Liver (tissue), 9 donors: ENCODE results near the gene SF3B6. TPM values are rescaled to one million over a fixed set of nuclear protein-coding genes. Genes with fewer than 3 reads are reported as not detected.
A peak's percentile ranks its signal among the peaks of the same experiment; 100 is the strongest.

ENCODE experiments used
- DNase-seq: peaks from one replicate; pipeline ENCODE4 v3.0.0-alpha.2; 2017; ENCODE audit warnings: low spot score
- H3K27ac ChIP-seq, 2 donors: one replicate each; pipeline ENCODE4 v1.7.0; 2013; ENCODE audit warnings: inconsistent platforms in 2 of 2, low read length in 2 of 2, control low read depth in 1 of 2, low read depth in 1 of 2, mild to moderate bottlenecking in 1 of 2
- H3K27me3 ChIP-seq, 4 donors: one replicate each; pipeline versions ENCODE4 v1.6.1 to v1.7.0; 2013; ENCODE audit warnings: low read length in 3 of 4, inconsistent platforms in 1 of 4, mild to moderate bottlenecking in 1 of 4, moderate library complexity in 1 of 4; ENCODE audit not compliant: control insufficient read depth in 4 of 4, insufficient read depth in 4 of 4
- H3K36me3 ChIP-seq, 4 donors: one replicate each; pipeline versions ENCODE4 v1.6.1 to v1.7.0; 2013; ENCODE audit warnings: low read length in 3 of 4, mild to moderate bottlenecking in 3 of 4, low read depth in 1 of 4, moderate library complexity in 1 of 4; ENCODE audit not compliant: control insufficient read depth in 4 of 4, insufficient read depth in 3 of 4
- H3K4me1 ChIP-seq, 4 donors: one replicate each; pipeline versions ENCODE4 v1.6.1 to v1.7.0; 2013; ENCODE audit warnings: low read length in 3 of 4, mild to moderate bottlenecking in 3 of 4, moderate library complexity in 1 of 4; ENCODE audit not compliant: control insufficient read depth in 4 of 4, insufficient read depth in 4 of 4
- H3K4me3 ChIP-seq, 3 donors: one replicate each; pipeline versions ENCODE4 v1.6.1 to v1.7.0; 2013; ENCODE audit warnings: low read length in 3 of 3, control low read depth in 1 of 3, low read depth in 1 of 3, mild to moderate bottlenecking in 1 of 3
- H3K9ac ChIP-seq, 2 donors: one replicate each; pipeline ENCODE4 v1.7.0; 2013; ENCODE audit warnings: low read length in 2 of 2, mild to moderate bottlenecking in 2 of 2, moderate library complexity in 2 of 2, control low read depth in 1 of 2, low read depth in 1 of 2
- H3K9me3 ChIP-seq, 4 donors: one replicate each; pipeline versions ENCODE4 v1.6.1 to v1.7.0; 2013; ENCODE audit warnings: low read length in 3 of 4; ENCODE audit not compliant: control insufficient read depth in 4 of 4
- EGR1 ChIP-seq, 2 donors: IDR thresholded peaks; 2 replicates each; pipeline ENCODE4 v1.6.1; 2016 to 2018; ENCODE audit warnings: antibody characterized with exemption in 2 of 2, low read depth in 2 of 2
- FOXA1 ChIP-seq: IDR thresholded peaks from 2 replicates; pipeline ENCODE4 v1.6.1; 2016; ENCODE audit warnings: antibody characterized with exemption
- FOXA2 ChIP-seq: IDR thresholded peaks from 2 replicates; pipeline ENCODE4 v1.6.1; 2016; ENCODE audit warnings: antibody characterized with exemption
- GABPA ChIP-seq, 2 donors: IDR thresholded peaks in 1 of 2; conservative IDR thresholded peaks in 1 of 2; 2 replicates each; pipeline ENCODE4 v1.6.1; 2016; ENCODE audit warnings: antibody characterized with exemption in 2 of 2, mild to moderate bottlenecking in 1 of 2, moderate library complexity in 1 of 2
- HNF4A ChIP-seq, 2 donors: conservative IDR thresholded peaks; 2 replicates each; pipeline ENCODE4 v1.6.1; 2016; ENCODE audit warnings: antibody characterized with exemption in 2 of 2, mild to moderate bottlenecking in 2 of 2
- HNF4G ChIP-seq: IDR thresholded peaks from 2 replicates; pipeline ENCODE4 v1.6.1; 2016; ENCODE audit warnings: antibody characterized with exemption
- NR2F2 ChIP-seq: IDR thresholded peaks from 2 replicates; pipeline ENCODE4 v1.6.1; 2016; ENCODE audit warnings: antibody characterized with exemption
- RAD21 ChIP-seq, 2 donors: IDR thresholded peaks; 2 replicates each; pipeline ENCODE4 v1.6.1; 2016; ENCODE audit warnings: antibody characterized with exemption in 2 of 2, mild to moderate bottlenecking in 2 of 2
- REST ChIP-seq: IDR thresholded peaks from 2 replicates; pipeline ENCODE4 v1.6.1; 2016; ENCODE audit warnings: antibody characterized with exemption, mild to moderate bottlenecking
- RXRA ChIP-seq, 2 donors: IDR thresholded peaks; 2 replicates each; pipeline ENCODE4 v1.6.1; 2017 to 2018; ENCODE audit warnings: antibody characterized with exemption in 2 of 2, mild to moderate bottlenecking in 1 of 2
- SP1 ChIP-seq: IDR thresholded peaks from 2 replicates; pipeline ENCODE4 v1.6.1; 2018; ENCODE audit warnings: antibody characterized with exemption, mild to moderate bottlenecking
- TAF1 ChIP-seq: conservative IDR thresholded peaks from 2 replicates; pipeline ENCODE4 v1.6.1; 2016; ENCODE audit warnings: antibody characterized with exemption, mild to moderate bottlenecking
- ZBTB33 ChIP-seq: IDR thresholded peaks from 2 replicates; pipeline ENCODE4 v1.6.1; 2016; ENCODE audit warnings: antibody characterized with exemption
- WGBS: extraction: QIAGEN DNeasy Blood & Tissue Kit; methylation state at CpG from one replicate; pipeline ENCODE4 v1.1.7; 2013; 5-methylcytosine and 5-hydroxymethylcytosine counted together
- polyA plus RNA-seq, 2 donors: library from polyadenylated mRNA; stranded (reverse) in 1 of 2; unstranded in 1 of 2; fragments of 200-250 nt in 1 of 2; fragments of >200 nt in 1 of 2; fragmentation: Nextera tagmentation in 1 of 2; extraction: Ambion mirVana in 1 of 2; gene quantifications; one replicate each; pipeline versions ENCODE4 v1.2.1 to v1.2.3, GENCODE V29; 2013 to 2015
- total RNA-seq, 2 donors: library from RNA; depleted of rRNA; stranded (reverse); fragments of >200 nt; gene quantifications; one replicate each; pipeline ENCODE4 v1.2.3, GENCODE V29; 2014
- TF ChIP-seq, protein P1 (sequence below): IDR thresholded peaks from 2 replicates; pipeline ENCODE4 v1.6.1; 2016; ENCODE audit warnings: antibody characterized with exemption
- TF ChIP-seq, protein P2 (sequence below): fragments of 150-350 bp; IDR thresholded peaks from 2 replicates; pipeline ENCODE4 v1.5.1; 2017; ENCODE audit warnings: improper control_type of control experiment, low read depth, low read length; ENCODE audit not compliant: missing input control
- donor health status: healthy.
- donor health status: healthy.
- donor health status: healthy.
- donor health status: healthy.
- donor health status: healthy.

Gene SF3B6
- total and polyA plus RNA-seq, 4 donors: 31.0 to 104 (median 75.6) TPM

DNA sequence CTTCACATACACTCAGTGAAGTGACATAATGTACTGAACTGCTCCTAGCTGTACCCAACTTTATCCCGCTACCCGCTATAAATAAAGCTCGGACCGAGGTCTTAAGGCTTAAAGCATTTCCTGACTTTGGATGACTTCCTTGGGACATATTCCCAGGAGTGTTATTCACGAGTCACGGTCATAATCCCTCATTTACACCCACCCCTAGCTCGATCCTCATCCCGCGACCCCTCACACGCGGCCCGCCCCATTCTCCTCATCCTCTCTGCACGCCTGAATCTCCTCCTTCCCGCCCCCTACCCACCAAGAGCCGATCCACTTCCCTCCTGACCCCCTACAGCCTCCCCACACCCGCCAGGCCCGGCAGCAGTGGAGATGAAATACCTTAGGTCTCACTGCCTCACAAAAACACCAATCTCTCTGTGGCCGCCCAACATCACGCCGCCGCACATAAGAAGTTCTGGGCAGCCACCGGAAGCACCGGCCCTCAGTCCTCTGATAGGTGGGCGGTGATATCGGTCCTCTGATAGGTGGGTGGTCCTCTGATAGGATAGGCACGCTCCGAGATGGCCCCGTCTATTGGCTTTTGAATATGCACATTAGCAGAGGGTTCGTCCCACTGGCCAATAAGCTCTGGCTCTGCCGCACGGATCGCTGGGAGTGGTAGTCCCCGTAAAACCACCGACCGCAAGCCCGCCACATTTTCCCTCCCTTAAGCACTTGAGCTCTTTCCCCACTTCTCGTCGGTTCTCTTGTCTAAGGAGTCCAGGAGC is 29.0 kb downstream of the SF3B6 start, which contains the start of gene WDCP (continued):
- no peak for TF ChIP-seq EGR1 (IDR thresholded peaks at IDR 0.05; ENCODE audit: low read depth in 2 of 2)
- peak in 1 of 2 donors; percentile 27 for TF ChIP-seq RAD21 (IDR thresholded peaks at IDR 0.05)
- TF ChIP-seq FOXA1: no peak
- TF ChIP-seq TAF1: peak; percentile 93
- peak in 1 of 2 donors; percentile 12 for TF ChIP-seq HNF4A (conservative IDR thresholded peaks at IDR 0.05)
- TF ChIP-seq RXRA (IDR thresholded peaks at IDR 0.05): peak in 1 of 2 donors; percentile 21
- TF ChIP-seq, protein P1, sequence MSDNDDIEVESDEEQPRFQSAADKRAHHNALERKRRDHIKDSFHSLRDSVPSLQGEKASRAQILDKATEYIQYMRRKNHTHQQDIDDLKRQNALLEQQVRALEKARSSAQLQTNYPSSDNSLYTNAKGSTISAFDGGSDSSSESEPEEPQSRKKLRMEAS: peak; percentile 54
- TF ChIP-seq, protein P2, sequence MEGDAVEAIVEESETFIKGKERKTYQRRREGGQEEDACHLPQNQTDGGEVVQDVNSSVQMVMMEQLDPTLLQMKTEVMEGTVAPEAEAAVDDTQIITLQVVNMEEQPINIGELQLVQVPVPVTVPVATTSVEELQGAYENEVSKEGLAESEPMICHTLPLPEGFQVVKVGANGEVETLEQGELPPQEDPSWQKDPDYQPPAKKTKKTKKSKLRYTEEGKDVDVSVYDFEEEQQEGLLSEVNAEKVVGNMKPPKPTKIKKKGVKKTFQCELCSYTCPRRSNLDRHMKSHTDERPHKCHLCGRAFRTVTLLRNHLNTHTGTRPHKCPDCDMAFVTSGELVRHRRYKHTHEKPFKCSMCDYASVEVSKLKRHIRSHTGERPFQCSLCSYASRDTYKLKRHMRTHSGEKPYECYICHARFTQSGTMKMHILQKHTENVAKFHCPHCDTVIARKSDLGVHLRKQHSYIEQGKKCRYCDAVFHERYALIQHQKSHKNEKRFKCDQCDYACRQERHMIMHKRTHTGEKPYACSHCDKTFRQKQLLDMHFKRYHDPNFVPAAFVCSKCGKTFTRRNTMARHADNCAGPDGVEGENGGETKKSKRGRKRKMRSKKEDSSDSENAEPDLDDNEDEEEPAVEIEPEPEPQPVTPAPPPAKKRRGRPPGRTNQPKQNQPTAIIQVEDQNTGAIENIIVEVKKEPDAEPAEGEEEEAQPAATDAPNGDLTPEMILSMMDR: no peak

- H3K4me1 ChIP-seq: peaks cover 3 to 28% (median 18%) of the 10 kb centered on the region in 4 donors
- WGBS: 3% methylated on average over 2 of the region's 2 CpGs
- no peak for DNase-seq
Observed at GRCh38 chr2:24046599-24046929, 29.6 kb downstream of the SF3B6 start.

More at GRCh38 chr2:24046599-24046929, 29.6 kb downstream of the SF3B6 start:
- H3K4me3 ChIP-seq: peak overlapping the region; percentile 76 to 89 (median 80)
- no peaks in the 10 kb centered on the region for H3K27me3 ChIP-seq
- no peaks in the 10 kb centered on the region for H3K9me3 ChIP-seq
- TF ChIP-seq TAF1 (no peak), GABPA (IDR thresholded peaks at IDR 0.05 in 1 of 2, conservative IDR thresholded peaks at IDR 0.05 in 1 of 2) (no peak), FOXA2 (no peak), NR2F2 (no peak), SP1 (no peak), FOXA1 (no peak), RXRA (IDR thresholded peaks at IDR 0.05) (no peak), ZBTB33 (no peak), HNF4G (no peak), REST (no peak)
- TF ChIP-seq, protein P1: no peak
- H3K9ac ChIP-seq: peak overlapping the region in 1 of 2 donors; percentile 47
- no peaks in the 10 kb centered on the region for H3K36me3 ChIP-seq
- H3K27ac ChIP-seq: no peak overlapping the region
